HS-5 (cell line): ENCODE measurements around the gene USP53.
"Not testable (repeated sequence)": the region's sequence is repeated elsewhere in the genome, so short reads cannot be mapped to it uniquely, and the experiment has no call there.

Source experiments
- DNase-seq: peaks from one replicate; pipeline ENCODE4 v3.0.0-alpha.2; 2012; ENCODE audit warnings: low read depth

USP53 gene

DNA sequence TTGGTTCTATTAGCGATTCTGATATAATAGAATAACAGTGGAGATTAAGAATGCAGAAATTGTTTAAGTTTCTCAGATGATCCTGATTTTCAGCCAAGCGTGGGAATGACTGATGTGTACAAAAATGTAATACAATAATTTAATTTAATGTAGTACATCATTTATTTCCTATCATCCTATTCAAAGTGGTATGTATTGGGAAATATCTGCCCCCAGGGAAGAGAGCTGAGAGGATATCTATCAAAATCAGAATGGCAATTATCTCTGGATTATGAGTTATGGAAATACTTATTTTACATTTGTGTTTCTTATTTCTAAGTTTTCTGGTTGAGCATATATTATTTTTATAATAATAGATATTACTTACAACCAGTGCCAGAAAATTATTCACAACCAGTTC, 105.5 kb downstream of the USP53 start:
- DNase-seq, result no peak

DNA sequence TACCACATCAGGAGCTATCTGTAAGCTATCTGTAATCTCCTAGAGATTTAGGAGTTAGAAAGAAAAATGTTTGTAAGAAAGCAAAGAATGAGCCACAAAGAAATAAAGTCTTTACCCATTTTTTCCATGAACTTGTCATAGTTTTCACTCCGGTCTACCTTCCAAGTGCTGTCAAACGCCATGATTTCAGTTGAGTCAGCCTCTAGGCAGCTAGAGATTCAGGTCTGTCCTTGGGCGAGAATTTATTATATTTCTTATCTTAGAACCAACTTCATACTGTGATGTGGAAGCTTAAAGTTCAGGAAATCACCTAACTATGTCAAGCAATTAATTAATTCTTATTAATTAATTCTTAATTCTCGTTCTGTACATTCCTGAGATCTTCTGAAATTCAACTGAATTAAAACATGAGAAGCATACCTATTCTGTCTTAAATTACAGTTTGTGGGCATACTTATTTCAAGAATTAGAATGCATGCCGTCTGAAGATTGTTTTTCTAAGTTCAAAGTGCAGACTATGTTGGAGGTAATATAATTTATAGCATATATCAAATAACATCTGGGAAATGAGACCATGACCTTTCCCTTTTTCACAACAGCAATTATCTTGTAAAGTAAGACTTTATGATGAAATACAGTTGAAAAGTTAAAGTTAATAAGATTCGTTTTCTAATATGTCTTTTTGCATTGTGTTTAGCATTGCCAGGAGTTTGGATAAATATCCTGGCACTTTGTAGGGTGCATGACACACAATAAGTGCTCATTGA, 109.6 kb downstream of the USP53 start, which contains the start of gene FABP2:
Gene FABP2 (minus strand): TSS at position 218 of the 767 bp plus-strand sequence. CDS start 36 bp downstream, at position 182.
- no peak for DNase-seq

DNA sequence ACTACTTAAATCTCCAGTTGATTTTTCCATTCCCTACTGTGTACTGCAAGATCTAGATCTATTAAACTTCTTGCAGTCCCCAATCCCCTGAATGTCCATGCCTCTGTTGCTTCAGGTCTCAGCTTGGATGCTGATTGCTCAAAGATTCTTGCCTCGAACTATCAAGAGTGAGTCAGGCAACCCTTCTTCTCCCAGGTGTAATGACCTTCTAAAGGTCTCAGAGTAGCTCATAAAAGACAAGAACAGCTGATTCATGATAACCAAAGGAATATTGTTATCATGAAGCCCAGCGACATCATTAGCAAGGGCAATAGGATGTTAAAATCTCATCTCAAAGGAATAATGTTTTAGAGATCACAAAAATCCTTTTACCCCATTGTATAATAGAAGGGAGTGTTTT, 116.2 kb downstream of the USP53 start:
- DNase-seq, result no peak

DNA sequence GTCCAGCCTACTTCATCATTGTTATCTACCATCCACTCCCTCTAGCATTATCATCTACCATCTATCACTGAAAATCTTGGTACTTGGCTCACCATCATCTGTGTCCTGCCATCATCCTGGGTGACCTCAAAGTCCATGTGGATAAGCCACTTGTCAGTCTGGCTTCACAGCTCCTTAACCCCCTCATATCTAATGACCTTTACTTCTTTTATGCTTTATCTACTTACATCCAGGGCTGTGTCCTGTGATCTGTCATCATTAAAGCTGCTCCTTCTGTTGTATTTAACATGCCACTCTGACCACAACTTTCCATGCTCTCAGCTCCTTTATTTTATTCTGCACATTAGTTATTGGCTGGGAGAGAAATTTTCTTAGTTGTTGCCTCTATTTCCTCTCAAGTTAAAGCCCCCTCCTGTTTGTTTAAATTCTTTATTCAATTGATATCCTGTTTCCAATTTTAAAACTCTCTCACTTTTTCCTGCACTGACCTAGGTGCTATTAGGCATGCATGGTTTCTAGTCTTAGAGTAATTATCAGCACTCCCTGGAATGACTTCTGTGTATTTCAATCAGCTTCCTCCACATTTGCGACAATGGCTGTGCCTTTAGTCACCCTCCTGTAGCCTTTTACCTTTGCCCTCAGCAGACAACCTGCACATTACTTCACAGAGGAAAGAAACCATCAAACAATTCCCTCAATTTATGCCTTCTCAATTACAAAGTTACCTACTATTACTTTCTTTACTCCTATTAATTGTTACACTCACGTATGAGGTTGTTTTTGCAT, 117.5 kb downstream of the USP53 start:
- DNase-seq, result no peak

DNA sequence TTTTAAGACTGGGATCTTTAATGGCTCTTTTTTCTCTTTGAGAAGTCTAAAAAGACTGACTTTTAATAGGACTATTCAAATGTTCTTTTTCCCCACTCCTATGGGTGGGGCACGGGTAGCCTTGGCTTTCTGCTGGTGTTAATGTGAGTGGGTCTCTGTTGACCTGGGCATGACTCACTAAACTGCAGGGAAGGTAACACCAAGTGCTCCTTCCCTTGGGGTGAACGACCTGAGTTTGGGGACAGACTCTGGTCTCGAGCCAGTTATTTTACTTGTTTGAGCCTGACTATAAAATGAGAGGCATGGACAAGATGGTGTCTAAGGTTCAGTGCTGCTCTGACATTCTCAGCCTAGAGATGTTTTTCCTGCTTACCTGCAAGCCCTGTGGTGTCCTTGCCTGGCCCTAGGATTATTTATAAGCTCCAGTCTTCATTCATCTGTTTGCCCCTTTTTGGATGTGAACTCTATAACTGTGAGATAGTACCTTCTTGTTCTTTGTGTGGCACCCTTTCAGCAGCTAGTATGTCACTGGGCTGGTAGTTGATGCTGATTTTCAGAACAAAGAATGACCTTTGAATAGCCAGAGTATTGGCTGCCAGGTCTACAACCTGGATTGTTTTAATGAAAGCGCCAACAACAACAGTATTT, 123.9 kb downstream of the USP53 start:
- DNase-seq, result not testable (repeated sequence)

DNA sequence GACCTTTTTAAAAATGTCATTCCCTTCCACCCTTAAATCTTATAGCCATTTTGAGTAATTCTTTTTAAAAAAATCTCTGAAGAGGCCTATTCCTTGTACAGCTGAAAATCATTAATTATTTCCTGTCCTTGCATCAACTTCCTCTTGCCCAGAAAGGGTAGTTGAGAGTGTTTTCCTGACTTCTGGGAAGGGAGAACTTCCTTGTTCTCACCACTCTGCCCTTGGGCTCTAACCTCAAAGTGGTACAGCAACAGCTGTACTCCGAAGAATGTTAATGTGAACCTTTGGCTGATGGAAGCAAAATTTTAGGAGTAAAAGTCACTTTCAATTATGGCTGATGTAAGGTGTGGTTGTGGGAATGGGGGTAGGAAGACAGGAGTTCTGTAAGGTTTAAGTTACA, 124.5 kb downstream of the USP53 start:
- no peak for DNase-seq

DNA sequence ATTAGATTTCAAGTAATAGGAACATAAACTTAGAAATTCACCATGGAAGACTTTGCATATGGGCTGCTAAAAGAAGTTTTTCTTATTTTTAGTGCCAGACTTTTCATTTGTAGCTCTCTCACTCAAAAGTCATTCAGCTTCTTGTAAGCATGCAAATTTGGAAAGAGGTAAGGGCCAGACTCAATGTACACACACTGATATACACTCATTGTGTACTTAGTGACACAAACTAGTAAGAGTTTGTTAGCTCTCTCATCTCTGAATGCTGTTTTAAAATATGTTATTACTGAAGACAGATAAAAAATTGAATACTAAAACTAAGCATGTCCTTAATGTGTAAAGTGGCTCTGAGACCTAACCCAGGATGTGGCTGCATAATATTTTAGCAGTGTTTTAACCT, 127.4 kb downstream of the USP53 start:
- DNase-seq, result not testable (repeated sequence)

DNA sequence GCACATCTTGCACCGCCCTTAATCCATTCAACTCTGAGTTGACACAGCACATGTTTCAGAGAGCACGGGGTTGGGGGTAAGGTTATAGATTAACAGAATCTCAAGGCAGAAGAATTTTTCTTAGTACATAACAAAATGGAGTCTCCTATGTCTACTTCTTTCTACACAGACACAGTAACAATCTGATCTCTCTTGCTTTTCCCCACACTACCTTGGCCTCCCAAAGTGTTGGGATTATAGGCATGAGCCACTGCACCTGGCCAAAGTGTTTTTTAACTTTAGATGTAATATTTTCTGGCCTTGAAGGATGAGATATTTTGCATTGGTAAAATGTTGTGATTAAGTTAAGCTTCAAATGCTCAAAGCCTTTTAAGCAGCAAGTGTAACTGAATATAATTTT, 130.8 kb downstream of the USP53 start:
- not testable (repeated sequence) for DNase-seq
